ENCODE results near the gene CRAMP1.

GRCh38 chr16:1620391-1620790, 8.2 kb downstream of the CRAMP1 start:
- TF ChIP-seq CTCF (IDR thresholded peaks at IDR 0.05) (no peak), POLR2A (IDR thresholded peaks at IDR 0.05) (no peak)
